ENCODE measurements around the gene FBLN7.
"Not testable (repeated sequence)": the region's sequence is repeated elsewhere in the genome, so short reads cannot be mapped to it uniquely, and the experiment has no call there.

The FBLN7 gene

GRCh38 chr2:112184121-112184520 lies 45.9 kb downstream of the FBLN7 start:
- DNase-seq (ENCODE audit: low read depth, low spot score) = no peak

- no peak for DNase-seq (ENCODE audit: low read depth, low spot score)
Measured at GRCh38 chr2:112185131-112185530, 46.9 kb downstream of the FBLN7 start.

- no peak for DNase-seq (ENCODE audit: low read depth, low spot score)
Measured at GRCh38 chr2:112187046-112187715, 49.0 kb downstream of the FBLN7 start.

GRCh38 chr2:112187805-112188596 lies 49.8 kb downstream of the FBLN7 start:
- DNase-seq (ENCODE audit: low read depth, low spot score) = peak; percentile 63

- no peak for DNase-seq (ENCODE audit: low read depth, low spot score)
Measured at GRCh38 chr2:112189001-112189556, 50.9 kb downstream of the FBLN7 start.

GRCh38 chr2:112194028-112194427 lies 55.8 kb downstream of the FBLN7 start:
- DNase-seq (ENCODE audit: low read depth, low spot score) = no peak

- no peak for DNase-seq (ENCODE audit: low read depth, low spot score)
Measured at GRCh38 chr2:112194482-112194881, 56.3 kb downstream of the FBLN7 start.

- no peak for DNase-seq (ENCODE audit: low read depth, low spot score)
Measured at GRCh38 chr2:112195167-112195766, 57.1 kb downstream of the FBLN7 start.

GRCh38 chr2:112195950-112196349 lies 57.8 kb downstream of the FBLN7 start:
- no peak for DNase-seq (ENCODE audit: low read depth, low spot score)

- no peak for DNase-seq (ENCODE audit: low read depth, low spot score)
Measured at GRCh38 chr2:112197868-112198267, 59.7 kb downstream of the FBLN7 start.

GRCh38 chr2:112198780-112199179 lies 60.6 kb downstream of the FBLN7 start:
- DNase-seq (ENCODE audit: low read depth, low spot score) = no peak

GRCh38 chr2:112199188-112199587 lies 61.0 kb downstream of the FBLN7 start:
- DNase-seq (ENCODE audit: low read depth, low spot score) = no peak

- DNase-seq (ENCODE audit: low read depth, low spot score) = no peak
Measured at GRCh38 chr2:112201696-112202430, 63.7 kb downstream of the FBLN7 start.

- DNase-seq (ENCODE audit: low read depth, low spot score) = no peak
Measured at GRCh38 chr2:112204411-112204810, 66.2 kb downstream of the FBLN7 start.

GRCh38 chr2:112207905-112208304 lies 69.7 kb downstream of the FBLN7 start:
- not testable (repeated sequence) for DNase-seq (ENCODE audit: low read depth, low spot score)

- DNase-seq (ENCODE audit: low read depth, low spot score) = no peak
Measured at GRCh38 chr2:112216167-112216566, 78.0 kb downstream of the FBLN7 start.

- no peak for DNase-seq (ENCODE audit: low read depth, low spot score)
Measured at GRCh38 chr2:112217854-112218253, 79.7 kb downstream of the FBLN7 start.

- DNase-seq (ENCODE audit: low read depth, low spot score) = no peak
Measured at GRCh38 chr2:112220186-112220585, 82.0 kb downstream of the FBLN7 start.

GRCh38 chr2:112220831-112221230 lies 82.6 kb downstream of the FBLN7 start:
- DNase-seq (ENCODE audit: low read depth, low spot score) = no peak

- DNase-seq (ENCODE audit: low read depth, low spot score) = no peak
Measured at GRCh38 chr2:112229348-112229747, 91.2 kb downstream of the FBLN7 start.

GRCh38 chr2:112230371-112230770 lies 92.2 kb downstream of the FBLN7 start:
- no peak for DNase-seq (ENCODE audit: low read depth, low spot score)

Measured in activated naive CD8-positive, alpha-beta T cell treated with anti-CD3 and anti-CD28 coated beads, Interleukin-2, amount 50 U/mL, for 16 hours (primary cell).